Measurements from ENCODE around the gene IFNA13.

- TF ChIP-seq, protein P1, sequence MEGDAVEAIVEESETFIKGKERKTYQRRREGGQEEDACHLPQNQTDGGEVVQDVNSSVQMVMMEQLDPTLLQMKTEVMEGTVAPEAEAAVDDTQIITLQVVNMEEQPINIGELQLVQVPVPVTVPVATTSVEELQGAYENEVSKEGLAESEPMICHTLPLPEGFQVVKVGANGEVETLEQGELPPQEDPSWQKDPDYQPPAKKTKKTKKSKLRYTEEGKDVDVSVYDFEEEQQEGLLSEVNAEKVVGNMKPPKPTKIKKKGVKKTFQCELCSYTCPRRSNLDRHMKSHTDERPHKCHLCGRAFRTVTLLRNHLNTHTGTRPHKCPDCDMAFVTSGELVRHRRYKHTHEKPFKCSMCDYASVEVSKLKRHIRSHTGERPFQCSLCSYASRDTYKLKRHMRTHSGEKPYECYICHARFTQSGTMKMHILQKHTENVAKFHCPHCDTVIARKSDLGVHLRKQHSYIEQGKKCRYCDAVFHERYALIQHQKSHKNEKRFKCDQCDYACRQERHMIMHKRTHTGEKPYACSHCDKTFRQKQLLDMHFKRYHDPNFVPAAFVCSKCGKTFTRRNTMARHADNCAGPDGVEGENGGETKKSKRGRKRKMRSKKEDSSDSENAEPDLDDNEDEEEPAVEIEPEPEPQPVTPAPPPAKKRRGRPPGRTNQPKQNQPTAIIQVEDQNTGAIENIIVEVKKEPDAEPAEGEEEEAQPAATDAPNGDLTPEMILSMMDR (conservative IDR thresholded peaks at IDR 0.05; ENCODE audit: low read depth in 2 of 2) = peak; percentile 75 to 77
- no peak for TF ChIP-seq ZNF114 (CRISPR knock-in tag; IDR thresholded peaks at IDR 0.05)
- TF ChIP-seq EZH2 (IDR thresholded peaks at IDR 0.05; ENCODE audit: low read depth, unreplicated experiment) = no peak
- TF ChIP-seq POLR2AphosphoS5 (IDR thresholded peaks at IDR 0.05; ENCODE audit: low read depth) = no peak
These were observed 49.6 kb downstream of the IFNA13 start for GRCh38 chr9:21317956-21318923.
